GM23338 (cell line): ENCODE measurements around the gene ST6GALNAC1.

ENCODE experiments used
- CREB1 ChIP-seq: fragments of 250-450 bp; sonication (Bioruptor Pico); IDR thresholded peaks from 2 replicates; pipeline ENCODE4 v1.5.0; 2020; ENCODE audit warnings: low read depth, mild to moderate bottlenecking, moderate library complexity
- CTCF ChIP-seq, 2 experiments: fragments of 200-600 bp in 1 of 2; sonication (generic) in 1 of 2; conservative IDR thresholded peaks; 2 replicates each; pipeline versions ENCODE4 v1.5.1 to v1.6.1; 2016 to 2017; ENCODE audit warnings: antibody characterized with exemption in 2 of 2, low read depth in 2 of 2, mild to moderate bottlenecking in 2 of 2, moderate library complexity in 1 of 2
- EZH2 ChIP-seq: fragments of 200-600 bp; sonication (generic); IDR thresholded peaks from one replicate; pipeline ENCODE4 v1.8.0; 2017; ENCODE audit warnings: antibody characterized with exemption, mild to moderate bottlenecking, low read depth; ENCODE audit not compliant: unreplicated experiment
- EZH2phosphoT487 ChIP-seq: fragments of 200-600 bp; sonication (generic); IDR thresholded peaks from one replicate; pipeline ENCODE4 v1.8.1; 2018; ENCODE audit warnings: antibody characterized with exemption; ENCODE audit not compliant: unreplicated experiment
- POLR2AphosphoS5 ChIP-seq: IDR thresholded peaks from 2 replicates; pipeline ENCODE4 v1.6.1; 2016; ENCODE audit warnings: antibody characterized with exemption, low read depth

- TF ChIP-seq EZH2phosphoT487 (no peak), CREB1 (CRISPR knock-in tag) (no peak), EZH2 (no peak), CTCF (conservative IDR thresholded peaks at IDR 0.05; ENCODE audit: low read depth in 2 of 2) (no peak), POLR2AphosphoS5 (no peak)
These were observed 28.5 kb downstream of the ST6GALNAC1 start for GRCh38 chr17:76614912-76615617.
